ENCODE data around the gene PTPRN2. TPM values are rescaled to one million over a fixed set of nuclear protein-coding genes. Genes with fewer than 3 reads are reported as not detected.
"Not testable (repeated sequence)": the region's sequence is repeated elsewhere in the genome, so short reads cannot be mapped to it uniquely, and the experiment has no call there.

Gene PTPRN2
- total and polyA plus RNA-seq, 2 experiments from 2014 or later = 0.28 TPM; not detected in 1

- no peaks in the 10 kb centered on the region for H3K27me3 ChIP-seq
- no peak overlapping the region for H3K27ac ChIP-seq
- H3K4me3 ChIP-seq = no peak overlapping the region
- no peak for DNase-seq (ENCODE audit: low read depth in 1 of 2, low spot score in 1 of 2)
- no peaks in the 10 kb centered on the region for H3K36me3 ChIP-seq
- H3K9me3 ChIP-seq (ENCODE audit: low read depth) = no peaks in the 10 kb centered on the region
- TF ChIP-seq, protein P1, sequence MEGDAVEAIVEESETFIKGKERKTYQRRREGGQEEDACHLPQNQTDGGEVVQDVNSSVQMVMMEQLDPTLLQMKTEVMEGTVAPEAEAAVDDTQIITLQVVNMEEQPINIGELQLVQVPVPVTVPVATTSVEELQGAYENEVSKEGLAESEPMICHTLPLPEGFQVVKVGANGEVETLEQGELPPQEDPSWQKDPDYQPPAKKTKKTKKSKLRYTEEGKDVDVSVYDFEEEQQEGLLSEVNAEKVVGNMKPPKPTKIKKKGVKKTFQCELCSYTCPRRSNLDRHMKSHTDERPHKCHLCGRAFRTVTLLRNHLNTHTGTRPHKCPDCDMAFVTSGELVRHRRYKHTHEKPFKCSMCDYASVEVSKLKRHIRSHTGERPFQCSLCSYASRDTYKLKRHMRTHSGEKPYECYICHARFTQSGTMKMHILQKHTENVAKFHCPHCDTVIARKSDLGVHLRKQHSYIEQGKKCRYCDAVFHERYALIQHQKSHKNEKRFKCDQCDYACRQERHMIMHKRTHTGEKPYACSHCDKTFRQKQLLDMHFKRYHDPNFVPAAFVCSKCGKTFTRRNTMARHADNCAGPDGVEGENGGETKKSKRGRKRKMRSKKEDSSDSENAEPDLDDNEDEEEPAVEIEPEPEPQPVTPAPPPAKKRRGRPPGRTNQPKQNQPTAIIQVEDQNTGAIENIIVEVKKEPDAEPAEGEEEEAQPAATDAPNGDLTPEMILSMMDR (IDR thresholded peaks at IDR 0.05; ENCODE audit: low read depth, low read length) = no peak
- H3K4me1 ChIP-seq (ENCODE audit: low read depth) = no peaks in the 10 kb centered on the region
Measured at GRCh38 chr7:158309868-158310763, 277.5 kb downstream of the PTPRN2 start.

GRCh38 chr7:158308001-158308400 is 279.6 kb downstream of the PTPRN2 start:
- DNase-seq (ENCODE audit: low read depth in 1 of 2, low spot score in 1 of 2) = no peak
- Histone ChIP-seq H3K27ac (no peak overlapping the region), H3K4me1 (ENCODE audit: low read depth) (no peaks in the 10 kb centered on the region), H3K9me3 (ENCODE audit: low read depth) (no peaks in the 10 kb centered on the region), H3K27me3 (no peaks in the 10 kb centered on the region), H3K36me3 (no peaks in the 10 kb centered on the region), H3K4me3 (no peak overlapping the region)
- TF ChIP-seq, protein P1 (IDR thresholded peaks at IDR 0.05; ENCODE audit: low read depth, low read length) = no peak

GRCh38 chr7:158304072-158304471 is 283.6 kb downstream of the PTPRN2 start:
- not testable (repeated sequence) for DNase-seq (ENCODE audit: low read depth in 1 of 2, low spot score in 1 of 2); H3K27ac ChIP-seq; H3K36me3 ChIP-seq; H3K27me3 ChIP-seq; H3K9me3 ChIP-seq (ENCODE audit: low read depth); H3K4me3 ChIP-seq; H3K4me1 ChIP-seq (ENCODE audit: low read depth)

- TF ChIP-seq, protein P1 (IDR thresholded peaks at IDR 0.05; ENCODE audit: low read depth, low read length) = no peak
- no peak overlapping the region for H3K4me3 ChIP-seq
Measured at GRCh38 chr7:158303121-158303520, 284.5 kb downstream of the PTPRN2 start.

GRCh38 chr7:158302274-158303070 is 285.2 kb downstream of the PTPRN2 start:
- Histone ChIP-seq H3K4me3 (no peak overlapping the region), H3K4me1 (ENCODE audit: low read depth) (no peaks in the 10 kb centered on the region), H3K36me3 (no peaks in the 10 kb centered on the region), H3K27me3 (no peaks in the 10 kb centered on the region), H3K9me3 (ENCODE audit: low read depth) (no peaks in the 10 kb centered on the region), H3K27ac (no peak overlapping the region)
- TF ChIP-seq, protein P1 (IDR thresholded peaks at IDR 0.05; ENCODE audit: low read depth, low read length) = no peak
- DNase-seq (ENCODE audit: low read depth in 1 of 2, low spot score in 1 of 2) = peak in 1 of 2 donors; percentile 6

More at GRCh38 chr7:158303121-158303520, 284.5 kb downstream of the PTPRN2 start:
- Histone ChIP-seq H3K27me3 (no peaks in the 10 kb centered on the region), H3K4me1 (ENCODE audit: low read depth) (no peaks in the 10 kb centered on the region), H3K9me3 (ENCODE audit: low read depth) (no peaks in the 10 kb centered on the region), H3K36me3 (no peaks in the 10 kb centered on the region), H3K27ac (no peak overlapping the region)
- DNase-seq (ENCODE audit: low read depth in 1 of 2, low spot score in 1 of 2) = no peak

Data from cardiac muscle cell (in vitro differentiated cells and primary cell).